Cardiac muscle cell (in vitro differentiated cells and primary cell): ENCODE data around the gene FEZF1. TPM values are rescaled to one million over a fixed set of nuclear protein-coding genes. Genes with fewer than 3 reads are reported as not detected.

Experiments used
- DNase-seq, 2 donors: peaks; one replicate each; pipeline versions ENCODE4 v3.0.0 to v3.0.0-alpha.2; 2010 to 2017; ENCODE audit warnings: low read depth in 1 of 2, low spot score in 1 of 2
- H3K27ac ChIP-seq: fragments of 200-600 bp; sonication (generic); 2 replicates; pipeline ENCODE4 v1.5.1; 2016
- H3K27me3 ChIP-seq: fragments of 200-600 bp; sonication (generic); 2 replicates; pipeline ENCODE4 v1.6.0; 2016; ENCODE audit warnings: control low read depth
- H3K36me3 ChIP-seq: fragments of 200-600 bp; sonication (generic); 2 replicates; pipeline ENCODE4 v1.5.1; 2016; ENCODE audit warnings: control low read depth
- H3K4me1 ChIP-seq: fragments of 200-600 bp; sonication (generic); 2 replicates; pipeline ENCODE4 v1.8.1; 2017; ENCODE audit warnings: low read depth, mild to moderate bottlenecking, mixed run types
- H3K4me3 ChIP-seq: fragments of 200-600 bp; sonication (generic); 2 replicates; pipeline ENCODE4 v1.5.1; 2016; ENCODE audit warnings: mild to moderate bottlenecking
- H3K9me3 ChIP-seq: fragments of 200-600 bp; sonication (generic); 2 replicates; pipeline ENCODE4 v1.5.1; 2017; ENCODE audit warnings: low read depth, mild to moderate bottlenecking, control low read depth
- CTCF ChIP-seq: IDR thresholded peaks from 2 replicates; pipeline ENCODE4 v1.5.1; 2012; ENCODE audit warnings: low read depth, mild to moderate bottlenecking, low read length
- polyA plus RNA-seq: library from polyadenylated mRNA; unstranded; fragments of >200 nt; fragmentation: Nextera tagmentation; extraction: Ambion mirVana; gene quantifications from 2 replicates; pipeline ENCODE4 v1.2.1, GENCODE V29; 2016
- total RNA-seq: library from RNA; depleted of rRNA; stranded (reverse); fragments of >200 nt; gene quantifications from 2 replicates; pipeline ENCODE4 v1.2.3, GENCODE V29; 2016

FEZF1 gene
- not detected in 2 replicates for total RNA-seq
- polyA plus RNA-seq = not detected in 2 replicates

- no peaks in the 10 kb centered on the region for H3K9me3 ChIP-seq
- no peak for DNase-seq
Observed at GRCh38 chr7:122304319-122304975, at the start of gene FEZF1. Gene FEZF1, minus strand, starts transcription at chr7:122304750. Its CDS starts 313 bp downstream, at chr7:122304437.

GRCh38 chr7:122352454-122352853 is 47.9 kb upstream of the FEZF1 start:
- H3K27ac ChIP-seq = no peak overlapping the region
- DNase-seq = no peak
- H3K4me1 ChIP-seq = no peaks in the 10 kb centered on the region
- TF ChIP-seq CTCF = no peak
- no peak overlapping the region for H3K4me3 ChIP-seq
- no peaks in the 10 kb centered on the region for H3K36me3 ChIP-seq
- H3K9me3 ChIP-seq = no peaks in the 10 kb centered on the region
- no peaks in the 10 kb centered on the region for H3K27me3 ChIP-seq

More at GRCh38 chr7:122304319-122304975, at the start of gene FEZF1:
- no peaks in the 10 kb centered on the region for H3K36me3 ChIP-seq
- peaks cover 17% of the 10 kb centered on the region for H3K4me1 ChIP-seq
- peaks cover 100% of the 10 kb centered on the region for H3K27me3 ChIP-seq
- no peak for TF ChIP-seq CTCF
- peak within 1 kb of the TSS; percentile 20 for H3K4me3 ChIP-seq
- no peak within 1 kb of the TSS for H3K27ac ChIP-seq

- Histone ChIP-seq H3K27me3 (no peaks in the 10 kb centered on the region), H3K27ac (no peak overlapping the region), H3K4me1 (no peaks in the 10 kb centered on the region), H3K36me3 (no peaks in the 10 kb centered on the region), H3K4me3 (no peak overlapping the region), H3K9me3 (no peaks in the 10 kb centered on the region)
- no peak for TF ChIP-seq CTCF
- no peak for DNase-seq
Observed at GRCh38 chr7:122350701-122351100, 46.2 kb upstream of the FEZF1 start.

GRCh38 chr7:122344303-122344620 is 39.7 kb upstream of the FEZF1 start:
- Histone ChIP-seq H3K4me1 (no peaks in the 10 kb centered on the region), H3K36me3 (no peaks in the 10 kb centered on the region), H3K27me3 (no peaks in the 10 kb centered on the region), H3K9me3 (no peaks in the 10 kb centered on the region), H3K4me3 (no peak overlapping the region), H3K27ac (no peak overlapping the region)
- no peak for TF ChIP-seq CTCF
- DNase-seq = no peak

GRCh38 chr7:122343601-122344302 is 39.2 kb upstream of the FEZF1 start:
- H3K36me3 ChIP-seq = no peaks in the 10 kb centered on the region
- H3K9me3 ChIP-seq = no peaks in the 10 kb centered on the region
- H3K4me1 ChIP-seq = no peaks in the 10 kb centered on the region
- H3K27me3 ChIP-seq = no peaks in the 10 kb centered on the region
- no peak for TF ChIP-seq CTCF
- DNase-seq = no peak
- H3K27ac ChIP-seq = no peak overlapping the region
- H3K4me3 ChIP-seq = no peak overlapping the region
